Measurements from ENCODE around the gene NPAS4. TPM values are rescaled to one million over a fixed set of nuclear protein-coding genes. Genes with fewer than 3 reads are reported as not detected.
"Not testable (repeated sequence)": the region's sequence is repeated elsewhere in the genome, so short reads cannot be mapped to it uniquely, and the experiment has no call there.

The NPAS4 gene
- total RNA-seq, 1 experiment from 2014 or later: not detected

- Histone ChIP-seq H3K79me2 (ENCODE audit: low read length) (no peaks in the 10 kb centered on the region), H3K4me1 (ENCODE audit: low read length) (peaks cover 7% of the 10 kb centered on the region; the same call in 1 of the 2 replicates), H4K20me1 (ENCODE audit: insufficient read depth, low read depth, low read length) (peaks cover 11% of the 10 kb centered on the region; the same call in 1 of the 2 replicates), H3K9me3 (ENCODE audit: low read length) (no peaks in the 10 kb centered on the region), H3K4me2 (ENCODE audit: low read depth, low read length, poor library complexity, severe bottlenecking) (no peak overlapping the region), H3K9me2 (replicated peaks; ENCODE audit: insufficient read depth, low read length) (no peaks in the 10 kb centered on the region), H3K27ac (ENCODE audit: low read length) (no peak overlapping the region), H3K4me3 (ENCODE audit: low read length) (no peak overlapping the region), H3K27me3 (ENCODE audit: low read length) (no peaks in the 10 kb centered on the region), H3K9ac (ENCODE audit: low read length) (no peak overlapping the region), H2AFZ (ENCODE audit: low read length) (no peak overlapping the region), H3K36me3 (ENCODE audit: insufficient read depth, low read length) (no peaks in the 10 kb centered on the region)
- peak; percentile 94 for DNase-seq
Measured at GRCh38 chr11:66421492-66422205, 814 bp downstream of the NPAS4 start.

GRCh38 chr11:66426314-66426713 lies 5.5 kb downstream of the NPAS4 start:
- no peaks in the 10 kb centered on the region for H3K27me3 ChIP-seq (ENCODE audit: low read length)
- H3K9me3 ChIP-seq (ENCODE audit: low read length): no peaks in the 10 kb centered on the region
- no peak overlapping the region for H2AFZ ChIP-seq (ENCODE audit: low read length)
- no peaks in the 10 kb centered on the region for H3K9me2 ChIP-seq (replicated peaks; ENCODE audit: insufficient read depth, low read length)
- no peak overlapping the region for H3K4me2 ChIP-seq (ENCODE audit: low read depth, low read length, poor library complexity, severe bottlenecking)
- H3K79me2 ChIP-seq (ENCODE audit: low read length): no peaks in the 10 kb centered on the region
- no peak overlapping the region for H3K9ac ChIP-seq (ENCODE audit: low read length)
- no peak overlapping the region for H3K4me3 ChIP-seq (ENCODE audit: low read length)
- no peaks in the 10 kb centered on the region for H3K4me1 ChIP-seq (ENCODE audit: low read length)
- DNase-seq: no peak
- H3K27ac ChIP-seq (ENCODE audit: low read length): no peak overlapping the region
- no peaks in the 10 kb centered on the region for H3K36me3 ChIP-seq (ENCODE audit: insufficient read depth, low read length)
- H4K20me1 ChIP-seq (ENCODE audit: insufficient read depth, low read depth, low read length): peaks cover 6% of the 10 kb centered on the region; the same call in 1 of the 2 replicates

GRCh38 chr11:66428933-66429332 lies 8.1 kb downstream of the NPAS4 start:
- H3K4me3 ChIP-seq (ENCODE audit: low read length): no peak overlapping the region
- H3K27ac ChIP-seq (ENCODE audit: low read length): no peak overlapping the region
- no peaks in the 10 kb centered on the region for H3K9me3 ChIP-seq (ENCODE audit: low read length)
- H3K9ac ChIP-seq (ENCODE audit: low read length): no peak overlapping the region
- H3K4me2 ChIP-seq (ENCODE audit: low read depth, low read length, poor library complexity, severe bottlenecking): no peak overlapping the region
- no peaks in the 10 kb centered on the region for H4K20me1 ChIP-seq (ENCODE audit: insufficient read depth, low read depth, low read length)
- no peaks in the 10 kb centered on the region for H3K27me3 ChIP-seq (ENCODE audit: low read length)
- H3K79me2 ChIP-seq (ENCODE audit: low read length): no peaks in the 10 kb centered on the region
- H3K36me3 ChIP-seq (ENCODE audit: insufficient read depth, low read length): no peaks in the 10 kb centered on the region
- no peak overlapping the region for H2AFZ ChIP-seq (ENCODE audit: low read length)
- no peaks in the 10 kb centered on the region for H3K4me1 ChIP-seq (ENCODE audit: low read length)
- peak; percentile 29 for DNase-seq
- no peaks in the 10 kb centered on the region for H3K9me2 ChIP-seq (replicated peaks; ENCODE audit: insufficient read depth, low read length)

GRCh38 chr11:66429983-66430602 lies 9.3 kb downstream of the NPAS4 start:
- no peaks in the 10 kb centered on the region for H4K20me1 ChIP-seq (ENCODE audit: insufficient read depth, low read depth, low read length)
- H3K9ac ChIP-seq (ENCODE audit: low read length): no peak overlapping the region
- no peaks in the 10 kb centered on the region for H3K79me2 ChIP-seq (ENCODE audit: low read length)
- no peak overlapping the region for H3K4me3 ChIP-seq (ENCODE audit: low read length)
- no peak overlapping the region for H3K27ac ChIP-seq (ENCODE audit: low read length)
- no peak overlapping the region for H3K4me2 ChIP-seq (ENCODE audit: low read depth, low read length, poor library complexity, severe bottlenecking)
- no peaks in the 10 kb centered on the region for H3K9me3 ChIP-seq (ENCODE audit: low read length)
- no peak overlapping the region for H2AFZ ChIP-seq (ENCODE audit: low read length)
- H3K27me3 ChIP-seq (ENCODE audit: low read length): no peaks in the 10 kb centered on the region
- H3K9me2 ChIP-seq (replicated peaks; ENCODE audit: insufficient read depth, low read length): no peaks in the 10 kb centered on the region
- DNase-seq: peak; percentile 93
- H3K36me3 ChIP-seq (ENCODE audit: insufficient read depth, low read length): peaks cover 3% of the 10 kb centered on the region; the same call in 1 of the 2 replicates
- no peaks in the 10 kb centered on the region for H3K4me1 ChIP-seq (ENCODE audit: low read length)

DNA sequence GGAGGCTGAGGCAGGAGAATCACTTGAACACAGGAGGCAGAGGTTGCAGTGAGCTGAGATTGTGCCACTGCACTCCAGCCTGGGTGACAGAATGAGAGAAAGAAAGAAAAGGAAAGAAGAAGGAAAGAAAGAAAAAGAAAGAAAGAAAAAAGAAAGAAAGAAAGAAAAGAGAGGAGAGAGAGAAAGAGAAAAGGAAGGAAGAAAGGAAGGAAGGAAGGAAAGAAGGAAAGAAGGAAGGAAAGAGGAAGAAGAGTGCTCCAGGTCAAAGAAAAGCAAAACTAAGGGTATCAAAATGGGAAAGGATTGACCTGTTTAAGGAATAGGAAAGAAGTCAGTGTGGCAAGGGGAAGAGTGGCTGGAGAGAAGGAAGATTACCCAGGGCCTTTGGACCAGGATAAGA lies 10.5 kb downstream of the NPAS4 start:
- not testable (repeated sequence) for H3K4me1 ChIP-seq (ENCODE audit: low read length); H3K4me3 ChIP-seq (ENCODE audit: low read length); H4K20me1 ChIP-seq (ENCODE audit: insufficient read depth, low read depth, low read length); H3K27ac ChIP-seq (ENCODE audit: low read length); H2AFZ ChIP-seq (ENCODE audit: low read length); H3K27me3 ChIP-seq (ENCODE audit: low read length); H3K4me2 ChIP-seq (ENCODE audit: low read depth, low read length, poor library complexity, severe bottlenecking); H3K9me3 ChIP-seq (ENCODE audit: low read length); DNase-seq; H3K79me2 ChIP-seq (ENCODE audit: low read length); H3K9ac ChIP-seq (ENCODE audit: low read length); H3K36me3 ChIP-seq (ENCODE audit: insufficient read depth, low read length); H3K9me2 ChIP-seq (replicated peaks; ENCODE audit: insufficient read depth, low read length)

- H3K4me1 ChIP-seq (ENCODE audit: low read length); H4K20me1 ChIP-seq (ENCODE audit: insufficient read depth, low read depth, low read length); H3K9me3 ChIP-seq (ENCODE audit: low read length); H3K27ac ChIP-seq (ENCODE audit: low read length); H2AFZ ChIP-seq (ENCODE audit: low read length); DNase-seq; H3K9me2 ChIP-seq (replicated peaks; ENCODE audit: insufficient read depth, low read length); H3K79me2 ChIP-seq (ENCODE audit: low read length); H3K9ac ChIP-seq (ENCODE audit: low read length); H3K4me3 ChIP-seq (ENCODE audit: low read length); H3K4me2 ChIP-seq (ENCODE audit: low read depth, low read length, poor library complexity, severe bottlenecking); H3K27me3 ChIP-seq (ENCODE audit: low read length): not testable (repeated sequence)
- H3K36me3 ChIP-seq (ENCODE audit: insufficient read depth, low read length): peaks cover 11% of the 10 kb centered on the region; the same call in 1 of the 2 replicates
Measured at GRCh38 chr11:66431871-66432329, 11.1 kb downstream of the NPAS4 start.

GRCh38 chr11:66432597-66432996 lies 11.8 kb downstream of the NPAS4 start:
- no peak for DNase-seq
- H3K36me3 ChIP-seq (ENCODE audit: insufficient read depth, low read length): peaks cover 11% of the 10 kb centered on the region; the same call in 1 of the 2 replicates

GRCh38 chr11:66437979-66438503 lies 17.2 kb downstream of the NPAS4 start:
- no peaks in the 10 kb centered on the region for H3K9me3 ChIP-seq (ENCODE audit: low read length)
- H3K9ac ChIP-seq (ENCODE audit: low read length): peak overlapping the region; percentile 85
- H3K27me3 ChIP-seq (ENCODE audit: low read length): no peaks in the 10 kb centered on the region
- peak; percentile 44 for DNase-seq
- no peaks in the 10 kb centered on the region for H4K20me1 ChIP-seq (ENCODE audit: insufficient read depth, low read depth, low read length)
- H3K27ac ChIP-seq (ENCODE audit: low read length): no peak overlapping the region; the same call in 1 of the 2 replicates
- peak overlapping the region; percentile 88 for H3K4me2 ChIP-seq (ENCODE audit: low read depth, low read length, poor library complexity, severe bottlenecking)
- peaks cover 11% of the 10 kb centered on the region for H3K4me1 ChIP-seq (ENCODE audit: low read length)
- H3K79me2 ChIP-seq (ENCODE audit: low read length): peaks cover 19% of the 10 kb centered on the region
- peak overlapping the region; percentile 97 for H2AFZ ChIP-seq (ENCODE audit: low read length)
- peak overlapping the region; percentile 86 for H3K4me3 ChIP-seq (ENCODE audit: low read length)
- H3K36me3 ChIP-seq (ENCODE audit: insufficient read depth, low read length): peaks cover 11% of the 10 kb centered on the region; the same call in 1 of the 2 replicates
- no peaks in the 10 kb centered on the region for H3K9me2 ChIP-seq (replicated peaks; ENCODE audit: insufficient read depth, low read length)

More at GRCh38 chr11:66432597-66432996, 11.8 kb downstream of the NPAS4 start:
- H3K9me3 ChIP-seq (ENCODE audit: low read length): no peaks in the 10 kb centered on the region
- H3K27me3 ChIP-seq (ENCODE audit: low read length): no peaks in the 10 kb centered on the region
- H3K79me2 ChIP-seq (ENCODE audit: low read length): peaks cover 11% of the 10 kb centered on the region
- H3K27ac ChIP-seq (ENCODE audit: low read length): no peak overlapping the region
- H3K9ac ChIP-seq (ENCODE audit: low read length): no peak overlapping the region
- no peak overlapping the region for H3K4me2 ChIP-seq (ENCODE audit: low read depth, low read length, poor library complexity, severe bottlenecking)
- no peak overlapping the region for H3K4me3 ChIP-seq (ENCODE audit: low read length)
- no peaks in the 10 kb centered on the region for H3K9me2 ChIP-seq (replicated peaks; ENCODE audit: insufficient read depth, low read length)
- H2AFZ ChIP-seq (ENCODE audit: low read length): no peak overlapping the region
- peaks cover 6% of the 10 kb centered on the region for H3K4me1 ChIP-seq (ENCODE audit: low read length)
- H4K20me1 ChIP-seq (ENCODE audit: insufficient read depth, low read depth, low read length): no peaks in the 10 kb centered on the region
